GM20431 (cell line): ENCODE measurements around the gene ZNF679.
"Not testable (repeated sequence)": the region's sequence is repeated elsewhere in the genome, so short reads cannot be mapped to it uniquely, and the experiment has no call there.

ENCODE experiments used
- in situ Hi-C: fragments of 300-500 bp; cut with MseI, MboI; formaldehyde crosslinking; loops from one replicate; pipeline ENCODE4 v1.15.0; 2020; ENCODE audit warnings: low sequenced_read_pairs; ENCODE audit not compliant: unreplicated experiment

ZNF679 gene

DNA sequence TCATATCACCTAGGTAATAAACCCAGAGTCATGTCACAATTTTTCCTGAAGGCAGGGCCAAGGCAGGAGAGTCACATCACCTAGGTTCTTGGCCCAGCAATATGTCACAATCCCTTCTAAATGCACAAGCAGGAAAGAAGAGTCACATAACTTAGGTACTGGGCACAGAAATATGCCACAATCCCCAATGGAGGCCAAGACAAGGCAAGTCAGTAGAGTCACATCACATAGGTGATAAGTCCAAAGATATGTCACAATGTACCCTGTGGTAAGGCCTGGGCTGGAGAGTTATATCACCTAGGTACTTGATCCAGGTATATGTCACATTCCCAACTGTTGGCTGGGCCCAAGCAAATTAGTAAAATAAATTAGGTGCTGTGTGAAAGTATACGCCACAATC, at the start of gene ZNF679:
ZNF679 (plus strand) TSS at position 301 of the 400 bp plus-strand sequence. CDS start 20,644 bp downstream, outside the sequence.
- in situ Hi-C loops: not testable (repeated sequence)

DNA sequence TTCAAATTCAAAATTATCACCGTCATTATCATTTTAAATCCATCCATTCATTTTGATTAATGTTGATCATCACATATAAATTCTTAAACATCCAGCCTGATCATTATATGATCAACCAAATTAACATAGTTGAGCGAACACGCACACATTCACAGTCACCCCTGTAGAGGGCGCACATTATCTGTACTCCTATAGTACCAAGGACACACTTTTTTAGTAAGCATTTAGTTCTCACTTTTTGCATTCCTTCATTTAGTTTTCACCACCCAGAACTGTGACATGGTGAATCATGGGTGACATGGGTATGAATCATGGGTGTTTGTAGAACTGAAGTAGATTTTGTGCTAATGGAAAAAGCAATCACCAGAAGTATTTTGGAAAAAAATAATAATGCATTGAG, 47.3 kb upstream of the ZNF679 start:
- in situ Hi-C loops: no loop called here

DNA sequence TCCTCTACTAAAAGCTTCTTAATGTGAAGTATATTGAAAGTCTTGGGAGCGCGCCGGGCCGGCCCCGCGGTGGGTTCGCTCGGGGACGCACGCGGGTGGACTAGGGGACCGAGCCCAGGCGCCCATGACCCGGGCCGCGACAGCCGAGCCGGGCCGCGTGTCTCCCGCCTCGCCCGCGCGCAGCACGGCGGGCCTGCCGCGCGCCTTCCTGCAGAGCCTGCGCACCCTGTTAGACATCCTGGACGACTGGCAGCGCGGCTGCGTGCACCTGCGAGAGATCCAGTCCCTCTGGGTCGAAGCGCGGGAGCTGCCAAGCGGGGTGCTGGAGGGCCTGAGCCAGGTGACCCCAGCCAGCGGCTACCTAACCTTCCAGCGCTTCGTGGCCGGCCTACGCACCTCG, 46.7 kb upstream of the ZNF679 start:
- in situ Hi-C loops: no loop called here

- in situ Hi-C loops: no loop called here
Observed at GRCh38 chr7:64182036-64182790, 46.1 kb upstream of the ZNF679 start.

GRCh38 chr7:64183126-64183742, 45.0 kb upstream of the ZNF679 start:
- in situ Hi-C loops: no loop called here

DNA sequence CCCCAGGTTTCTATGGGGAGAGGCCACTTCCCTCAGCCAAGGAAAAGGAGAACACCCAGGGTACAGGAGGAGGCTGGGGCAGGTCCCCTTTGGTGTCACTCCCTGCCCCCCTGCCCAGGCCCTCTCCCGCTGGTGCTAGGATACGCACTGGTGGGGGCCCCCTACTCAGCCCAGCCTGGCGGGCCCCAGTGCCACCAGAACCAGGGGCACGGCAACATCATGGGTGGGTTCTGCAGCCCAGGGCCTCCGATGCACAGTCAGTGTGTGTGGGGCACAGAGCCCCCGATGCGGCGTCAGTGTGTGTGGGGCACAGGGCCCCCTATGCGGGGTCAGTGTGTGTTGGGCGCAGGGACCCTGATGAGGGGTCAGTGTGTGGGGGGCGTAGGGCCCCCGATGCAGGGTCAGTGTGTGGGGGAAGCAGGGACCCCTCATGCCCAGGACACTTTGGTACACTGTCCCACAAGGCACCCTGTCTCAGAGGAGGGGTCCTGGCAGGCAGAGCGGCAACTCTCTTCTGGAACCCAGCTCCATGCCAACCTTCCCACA, 44.4 kb upstream of the ZNF679 start:
- in situ Hi-C loops: no loop called here

DNA sequence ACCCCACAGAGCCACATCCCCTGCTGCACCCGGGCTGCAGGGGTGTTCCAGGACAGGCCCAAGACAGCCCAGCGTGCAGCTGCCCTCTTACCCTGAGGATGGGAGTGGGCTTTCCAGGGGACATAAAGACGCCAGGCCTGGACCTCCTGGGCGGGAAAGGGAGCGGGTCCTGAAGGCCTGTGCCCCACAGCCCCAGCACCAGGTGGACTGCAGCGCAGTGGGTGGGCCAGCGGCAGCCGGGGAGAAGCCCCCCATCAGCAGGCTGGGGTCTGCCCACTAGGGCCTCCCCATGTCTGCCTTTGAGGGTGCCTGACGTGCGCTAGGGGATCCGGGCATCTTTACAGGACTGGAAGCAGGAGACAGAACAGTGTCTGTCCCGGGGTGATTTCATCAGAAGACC, 43.9 kb upstream of the ZNF679 start:
- in situ Hi-C loops: no loop called here

- in situ Hi-C loops: no loop called here
Observed at GRCh38 chr7:64187408-64187807, 40.9 kb upstream of the ZNF679 start.

DNA sequence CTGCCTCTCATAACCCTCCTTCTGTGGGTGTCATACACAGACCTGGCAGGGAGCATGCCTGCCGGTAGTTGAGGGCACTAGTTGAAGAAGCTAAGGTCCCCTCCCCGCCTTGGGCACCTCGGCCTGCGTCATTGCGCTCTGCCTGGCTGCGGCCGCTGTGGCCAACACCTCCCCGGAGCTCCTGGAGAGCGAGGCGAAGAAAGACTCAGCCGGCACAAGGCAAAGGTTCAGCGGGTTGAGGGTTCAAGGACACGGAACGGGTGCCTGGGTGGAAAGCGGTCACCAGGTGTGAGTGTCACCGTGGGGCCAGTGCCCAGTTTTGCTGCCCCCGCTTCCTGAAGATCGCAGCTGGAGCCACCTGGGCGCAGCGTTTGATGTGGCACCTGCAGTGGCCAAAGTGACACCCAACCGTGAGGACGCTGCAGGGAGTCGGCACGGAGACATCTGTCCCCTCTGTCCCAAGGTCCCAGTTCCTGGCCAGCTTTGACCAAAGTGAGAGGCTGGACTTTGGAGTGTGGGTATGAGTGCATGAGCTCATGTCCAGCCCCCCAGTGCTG, 36.0 kb upstream of the ZNF679 start:
- in situ Hi-C loops: no loop called here

DNA sequence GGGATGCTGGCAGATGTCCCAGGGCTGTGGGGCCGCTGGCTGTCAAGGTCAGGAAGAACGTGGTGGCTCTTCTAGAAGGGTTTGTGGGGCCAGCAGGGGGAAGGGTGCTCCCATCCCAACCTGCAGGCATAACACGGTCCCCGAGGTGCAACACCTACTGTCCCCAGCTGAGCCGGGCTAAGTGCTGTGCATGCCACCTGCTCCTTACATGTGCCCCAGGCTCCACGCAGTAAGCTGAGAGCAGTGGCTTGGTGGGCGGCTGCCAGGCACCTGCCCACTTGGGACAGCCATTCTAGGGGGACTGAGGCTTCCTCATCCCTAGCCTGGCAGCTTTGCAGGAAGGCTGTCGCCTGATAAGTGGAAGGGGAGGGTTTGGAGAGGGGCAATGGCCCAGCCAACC, 35.5 kb upstream of the ZNF679 start:
- in situ Hi-C loops: no loop called here

DNA sequence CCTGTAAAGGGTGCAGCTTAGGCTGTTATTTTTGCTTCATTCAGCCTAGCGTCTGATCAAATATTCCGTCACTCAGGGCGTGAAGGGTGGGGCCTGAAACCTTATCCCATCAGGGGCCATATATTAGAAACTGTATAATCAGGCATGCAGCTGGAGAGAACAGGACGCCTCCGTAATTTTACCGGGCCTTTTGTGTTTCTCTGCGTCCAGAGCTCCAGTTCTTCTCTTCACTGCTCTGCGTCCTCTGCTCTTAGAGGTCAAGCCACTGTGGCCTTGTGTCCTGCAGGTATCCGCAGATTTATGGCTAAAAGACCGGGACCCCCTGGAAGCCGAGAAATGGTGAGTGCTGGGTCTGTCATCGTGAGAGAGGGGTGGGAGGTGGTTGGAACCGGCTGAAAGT, 21.4 kb upstream of the ZNF679 start, which contains the start of gene ZNF735:
ZNF735 (plus strand) TSS at position 301 of the 400 bp plus-strand sequence; CDS start at position 301, 0 bp downstream.
- in situ Hi-C loops: no loop called here

- in situ Hi-C loops: not testable (repeated sequence)
Observed at GRCh38 chr7:64219710-64220298, 8.5 kb upstream of the ZNF679 start.

DNA sequence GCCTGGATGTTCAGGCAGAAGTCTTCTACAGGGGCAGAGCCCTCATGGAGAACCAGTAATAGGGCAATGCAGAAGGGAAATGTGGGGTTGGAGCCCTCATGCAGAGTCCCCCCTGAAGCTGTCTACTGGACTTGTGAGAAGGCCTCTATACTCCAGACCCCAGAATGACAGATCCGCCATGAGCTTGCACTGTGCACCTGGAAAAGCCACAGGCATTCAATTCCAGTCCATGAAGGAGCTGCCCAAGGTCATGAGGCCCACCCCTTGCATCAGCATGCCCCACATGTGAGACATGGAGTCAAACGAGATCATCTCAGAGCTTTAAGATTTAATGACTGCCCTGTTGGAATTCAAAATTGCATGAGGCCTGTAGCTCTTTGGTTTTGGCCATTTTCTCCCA, 4.9 kb upstream of the ZNF679 start:
- in situ Hi-C loops: no loop called here

- in situ Hi-C loops: no loop called here
Observed at GRCh38 chr7:64266341-64266919, 38.2 kb downstream of the ZNF679 start.

DNA sequence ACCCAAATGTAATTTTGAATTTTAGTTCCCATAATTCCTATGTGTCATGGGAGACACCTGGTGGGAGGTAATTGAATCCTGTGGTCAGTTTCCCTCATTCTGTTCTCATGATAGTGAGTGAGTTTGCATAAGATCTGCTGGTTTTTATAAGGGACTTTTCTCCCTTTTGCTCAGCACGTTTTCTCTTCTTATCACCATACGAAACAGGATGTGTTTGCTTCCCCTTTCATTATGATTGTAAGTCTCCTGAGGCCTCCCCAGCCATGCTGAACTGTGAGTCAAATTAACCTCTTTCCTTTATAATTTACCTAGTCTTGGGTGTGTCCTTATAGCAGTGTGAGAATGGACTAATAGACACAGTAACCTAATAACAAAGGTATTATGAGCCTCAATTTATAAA, 49.4 kb downstream of the ZNF679 start:
- in situ Hi-C loops: no loop called here

DNA sequence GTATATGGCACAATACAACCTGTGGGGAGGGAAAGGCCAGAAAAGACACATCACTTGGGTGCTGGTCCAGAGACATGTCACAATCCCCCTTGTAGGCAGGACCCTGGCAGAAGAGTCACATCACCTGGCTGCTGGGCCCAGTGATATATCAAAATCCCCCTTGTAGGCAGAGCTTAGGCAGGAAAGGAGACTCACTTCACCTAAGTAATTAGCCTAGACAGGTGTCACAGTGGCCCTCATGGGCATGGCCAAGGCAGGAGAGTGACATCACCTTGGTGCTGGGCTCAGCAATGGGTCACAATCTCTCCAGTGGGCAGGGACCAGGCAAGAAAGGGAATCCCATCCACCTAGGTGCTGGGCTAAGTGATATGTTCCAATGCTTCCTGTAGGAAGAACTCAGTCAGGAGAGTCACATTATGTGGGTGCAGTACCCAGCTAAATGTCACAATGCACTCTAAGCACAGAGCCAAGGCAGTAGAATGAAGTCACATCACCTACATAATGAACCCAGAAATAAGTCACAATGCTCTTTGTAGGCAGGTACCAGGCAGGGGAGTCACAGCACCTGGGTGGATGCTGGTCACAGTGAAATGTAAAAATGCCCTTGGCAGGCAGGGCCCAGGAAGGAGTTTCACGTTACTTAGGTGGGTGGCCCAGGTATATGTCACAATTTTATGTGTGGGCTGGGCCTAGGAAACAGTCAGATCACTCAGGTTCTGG, 66.6 kb downstream of the ZNF679 start:
- in situ Hi-C loops: no loop called here

DNA sequence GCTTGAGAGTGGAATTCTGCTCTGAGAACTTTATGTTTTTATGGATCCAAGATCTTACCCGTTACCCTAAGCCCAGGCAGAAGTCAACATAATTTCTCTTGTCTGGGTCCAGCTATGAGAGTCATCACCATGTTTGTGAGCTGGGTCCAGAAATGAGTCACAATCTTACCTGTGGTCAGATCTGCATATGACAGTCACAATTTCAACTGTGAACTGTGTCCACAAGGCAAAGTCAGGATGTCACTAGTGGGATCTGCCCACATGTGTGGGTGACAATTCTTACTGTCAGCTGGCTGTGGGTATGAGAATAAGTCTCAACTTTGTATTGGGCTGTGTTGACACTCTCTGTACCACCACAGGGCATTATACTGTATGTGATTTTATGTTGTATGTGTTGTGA, 69.1 kb downstream of the ZNF679 start:
- in situ Hi-C loops: not testable (repeated sequence)

- in situ Hi-C loops: no loop called here
Observed at GRCh38 chr7:64300641-64301405, 72.5 kb downstream of the ZNF679 start.
